ENCODE results near the gene MRPL27. TPM values are rescaled to one million over a fixed set of nuclear protein-coding genes. Genes with fewer than 3 reads are reported as not detected.

MRPL27 gene
- total RNA-seq, 1 experiment from 2014 or later, result 106 TPM

DNA sequence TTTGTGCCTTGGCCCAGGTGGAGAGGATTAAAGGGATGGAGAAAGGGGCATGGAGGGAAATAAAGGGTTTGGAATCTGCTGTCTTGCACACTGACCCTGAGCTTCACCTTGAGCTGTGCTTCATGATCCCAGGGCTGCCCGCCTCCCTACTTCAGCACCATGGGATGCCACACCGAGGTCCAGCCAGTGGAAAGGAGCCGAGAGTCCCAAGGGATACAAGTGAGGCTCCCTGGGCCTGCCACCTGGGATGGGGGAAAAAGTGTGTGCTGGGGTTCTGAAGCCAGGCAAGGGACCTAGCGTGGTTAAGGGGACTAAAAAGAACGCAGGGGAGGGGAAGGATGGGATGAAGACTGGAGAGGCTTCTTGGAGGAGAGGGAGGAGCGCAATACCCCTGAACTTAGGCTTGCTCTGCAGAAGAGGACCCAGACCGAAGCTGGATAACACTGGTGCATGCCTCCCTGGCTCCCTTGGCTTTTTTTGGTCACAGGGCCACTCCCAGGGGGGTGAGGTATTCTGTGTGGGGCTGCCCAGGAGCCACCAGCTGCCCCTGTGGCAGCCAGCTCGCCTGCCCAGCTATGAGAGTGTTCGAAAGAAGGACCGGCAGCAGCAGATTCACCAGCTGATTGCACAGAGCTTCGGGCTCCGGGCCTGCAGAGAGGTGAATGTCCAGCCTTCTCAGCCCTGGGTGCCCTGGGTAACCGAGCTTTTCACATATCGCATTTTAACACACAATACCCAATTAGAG is 7.2 kb downstream of the MRPL27 start:
- no peak overlapping the region for H3K27ac ChIP-seq (ENCODE audit: low read depth, low read length)
- H3K9ac ChIP-seq (ENCODE audit: low read length), result no peak overlapping the region
- H3K36me3 ChIP-seq (ENCODE audit: control insufficient read depth in 1 of 2, insufficient read depth in 2 of 2, low read length in 2 of 2), result peaks cover 43 to 51% of the 10 kb centered on the region in 2 experiments
- ChIA-PET RAD21 (ENCODE audit: low non-redundant PET in 1 of 2, low total read pairs in 2 of 2, uncharacterized antibody in 2 of 2, unreplicated experiment in 2 of 2) (no interaction called here), CTCF (no interaction called here), POLR2A (no interaction called here)
- peaks cover 24% of the 10 kb centered on the region for H3K79me2 ChIP-seq (ENCODE audit: insufficient read depth, low read length)
- no peaks in the 10 kb centered on the region for H3K9me3 ChIP-seq (ENCODE audit: control insufficient read depth in 1 of 2, insufficient read depth in 1 of 2, low read depth in 1 of 2, low read length in 2 of 2)
- no peak for DNase-seq (ENCODE audit: low read depth, low spot score)
- no peaks in the 10 kb centered on the region for H3K9me2 ChIP-seq (ENCODE audit: insufficient read depth)
- no peak overlapping the region for H2AFZ ChIP-seq (ENCODE audit: low read depth, low read length, poor library complexity, severe bottlenecking)
- H4K20me1 ChIP-seq (ENCODE audit: insufficient read depth), result no peaks in the 10 kb centered on the region
- no peak for TF ChIP-seq YY1 (IDR thresholded peaks at IDR 0.05; ENCODE audit: extremely low read depth, insufficient replicate concordance, low read depth, low read length)
- TF ChIP-seq SP1 (IDR thresholded peaks at IDR 0.05; ENCODE audit: low read depth), result no peak
- no peak overlapping the region for H3K4me3 ChIP-seq (replicated peaks in 1 of 2; ENCODE audit: low read depth in 1 of 2, low read length in 2 of 2)
- H3K4me2 ChIP-seq (ENCODE audit: low read length), result no peak overlapping the region
- peaks cover 3 to 8% of the 10 kb centered on the region in 2 experiments; a peak in 2 of 4 replicates for H3K4me1 ChIP-seq (ENCODE audit: control insufficient read depth in 1 of 2, insufficient read depth in 2 of 2, low read length in 2 of 2)
- no peaks in the 10 kb centered on the region for H3K27me3 ChIP-seq (ENCODE audit: insufficient read depth, low read length)
- intact Hi-C loops (cut with micrococcal nuclease), result no loop called here
- no peak for ATAC-seq
- BruUV-seq (replicated peaks), result no TSS peak

DNA sequence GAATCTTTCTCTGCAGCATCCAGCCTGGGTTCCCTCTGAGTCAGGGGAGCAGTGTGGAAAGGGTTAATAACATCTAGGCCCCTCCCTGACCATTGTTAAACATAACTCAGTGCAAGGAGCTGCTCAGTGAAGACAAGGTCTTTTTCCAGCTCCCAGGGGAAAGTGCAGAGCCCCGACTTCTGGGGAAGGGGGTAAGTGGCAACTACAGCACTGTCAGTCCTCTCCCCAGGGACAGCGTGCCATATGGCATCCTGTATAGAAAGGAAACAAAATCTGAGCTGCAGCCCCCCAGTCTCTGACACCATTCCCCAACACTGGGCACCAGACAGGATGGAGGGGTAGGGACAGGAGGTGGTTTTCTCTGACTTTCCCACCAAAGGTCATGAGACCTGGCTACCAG is 7.8 kb downstream of the MRPL27 start:
- no peak overlapping the region for H3K9ac ChIP-seq (ENCODE audit: low read length)
- no peak overlapping the region for H3K4me3 ChIP-seq (replicated peaks in 1 of 2; ENCODE audit: low read depth in 1 of 2, low read length in 2 of 2)
- H3K9me3 ChIP-seq (ENCODE audit: control insufficient read depth in 1 of 2, insufficient read depth in 1 of 2, low read depth in 1 of 2, low read length in 2 of 2), result no peaks in the 10 kb centered on the region
- H3K4me2 ChIP-seq (ENCODE audit: low read length), result no peak overlapping the region
- POLR2A ChIA-PET, result no interaction called here
- intact Hi-C loops (cut with micrococcal nuclease), result no loop called here
- no peak overlapping the region for H3K27ac ChIP-seq (ENCODE audit: low read depth, low read length)
- TF ChIP-seq SP1 (IDR thresholded peaks at IDR 0.05; ENCODE audit: low read depth), result no peak
- no peak for TF ChIP-seq EZH2 (IDR thresholded peaks at IDR 0.05)
- no peak for TF ChIP-seq EZH2phosphoT487 (IDR thresholded peaks at IDR 0.05; ENCODE audit: borderline replicate concordance)
- TF ChIP-seq FOSL1 (IDR thresholded peaks at IDR 0.05; ENCODE audit: low read depth), result no peak
- TF ChIP-seq, protein P1, sequence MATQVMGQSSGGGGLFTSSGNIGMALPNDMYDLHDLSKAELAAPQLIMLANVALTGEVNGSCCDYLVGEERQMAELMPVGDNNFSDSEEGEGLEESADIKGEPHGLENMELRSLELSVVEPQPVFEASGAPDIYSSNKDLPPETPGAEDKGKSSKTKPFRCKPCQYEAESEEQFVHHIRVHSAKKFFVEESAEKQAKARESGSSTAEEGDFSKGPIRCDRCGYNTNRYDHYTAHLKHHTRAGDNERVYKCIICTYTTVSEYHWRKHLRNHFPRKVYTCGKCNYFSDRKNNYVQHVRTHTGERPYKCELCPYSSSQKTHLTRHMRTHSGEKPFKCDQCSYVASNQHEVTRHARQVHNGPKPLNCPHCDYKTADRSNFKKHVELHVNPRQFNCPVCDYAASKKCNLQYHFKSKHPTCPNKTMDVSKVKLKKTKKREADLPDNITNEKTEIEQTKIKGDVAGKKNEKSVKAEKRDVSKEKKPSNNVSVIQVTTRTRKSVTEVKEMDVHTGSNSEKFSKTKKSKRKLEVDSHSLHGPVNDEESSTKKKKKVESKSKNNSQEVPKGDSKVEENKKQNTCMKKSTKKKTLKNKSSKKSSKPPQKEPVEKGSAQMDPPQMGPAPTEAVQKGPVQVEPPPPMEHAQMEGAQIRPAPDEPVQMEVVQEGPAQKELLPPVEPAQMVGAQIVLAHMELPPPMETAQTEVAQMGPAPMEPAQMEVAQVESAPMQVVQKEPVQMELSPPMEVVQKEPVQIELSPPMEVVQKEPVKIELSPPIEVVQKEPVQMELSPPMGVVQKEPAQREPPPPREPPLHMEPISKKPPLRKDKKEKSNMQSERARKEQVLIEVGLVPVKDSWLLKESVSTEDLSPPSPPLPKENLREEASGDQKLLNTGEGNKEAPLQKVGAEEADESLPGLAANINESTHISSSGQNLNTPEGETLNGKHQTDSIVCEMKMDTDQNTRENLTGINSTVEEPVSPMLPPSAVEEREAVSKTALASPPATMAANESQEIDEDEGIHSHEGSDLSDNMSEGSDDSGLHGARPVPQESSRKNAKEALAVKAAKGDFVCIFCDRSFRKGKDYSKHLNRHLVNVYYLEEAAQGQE (IDR thresholded peaks at IDR 0.05; ENCODE audit: low read depth), result no peak
- ATAC-seq (no peak), DNase-seq (ENCODE audit: low read depth, low spot score) (no peak)
- no peak overlapping the region for H2AFZ ChIP-seq (ENCODE audit: low read depth, low read length, poor library complexity, severe bottlenecking)
- peaks cover 36 to 47% of the 10 kb centered on the region in 2 experiments for H3K36me3 ChIP-seq (ENCODE audit: control insufficient read depth in 1 of 2, insufficient read depth in 2 of 2, low read length in 2 of 2)
- RAD21 ChIA-PET (ENCODE audit: low non-redundant PET in 1 of 2, low total read pairs in 2 of 2, uncharacterized antibody in 2 of 2, unreplicated experiment in 2 of 2), result no interaction called here
- CTCF ChIA-PET, result no interaction called here
- peaks cover 3 to 8% of the 10 kb centered on the region in 2 experiments; a peak in 2 of 4 replicates for H3K4me1 ChIP-seq (ENCODE audit: control insufficient read depth in 1 of 2, insufficient read depth in 2 of 2, low read length in 2 of 2)
- no peaks in the 10 kb centered on the region for H4K20me1 ChIP-seq (ENCODE audit: insufficient read depth)
- no peaks in the 10 kb centered on the region for H3K9me2 ChIP-seq (ENCODE audit: insufficient read depth)
- H3K27me3 ChIP-seq (ENCODE audit: insufficient read depth, low read length), result no peaks in the 10 kb centered on the region
- peaks cover 17% of the 10 kb centered on the region; the same call in 1 of the 2 replicates for H3K79me2 ChIP-seq (ENCODE audit: insufficient read depth, low read length)
- BruUV-seq (replicated peaks), result no TSS peak

Data from HCT116 (cell line).